Adipose tissue (tissue), 3 donors: Measurements from ENCODE around the gene CAST. TPM values are rescaled to one million over a fixed set of nuclear protein-coding genes. Genes with fewer than 3 reads are reported as not detected.

Source experiments
- H3K27ac ChIP-seq: one replicate; pipeline ENCODE4 v1.5.1; 2013; ENCODE audit warnings: low read depth, low read length
- WGBS, 3 donors: extraction: QIAGEN DNeasy Blood & Tissue Kit; methylation state at CpG; one replicate each; pipeline ENCODE4 v1.1.7; 2013; 5-methylcytosine and 5-hydroxymethylcytosine counted together
- polyA plus RNA-seq, 3 donors: library from polyadenylated mRNA; stranded (reverse); fragments of 200-250 nt; gene quantifications; one replicate each; pipeline ENCODE4 v1.2.3, GENCODE V29; 2013
- donor health status: healthy with polysubstance abuse.
- donor health status: Bipolar disorder and iron deficiency.
- donor health status: healthy.

Gene CAST
- polyA plus RNA-seq, 3 donors, result 45.3 to 178 (median 121) TPM

DNA sequence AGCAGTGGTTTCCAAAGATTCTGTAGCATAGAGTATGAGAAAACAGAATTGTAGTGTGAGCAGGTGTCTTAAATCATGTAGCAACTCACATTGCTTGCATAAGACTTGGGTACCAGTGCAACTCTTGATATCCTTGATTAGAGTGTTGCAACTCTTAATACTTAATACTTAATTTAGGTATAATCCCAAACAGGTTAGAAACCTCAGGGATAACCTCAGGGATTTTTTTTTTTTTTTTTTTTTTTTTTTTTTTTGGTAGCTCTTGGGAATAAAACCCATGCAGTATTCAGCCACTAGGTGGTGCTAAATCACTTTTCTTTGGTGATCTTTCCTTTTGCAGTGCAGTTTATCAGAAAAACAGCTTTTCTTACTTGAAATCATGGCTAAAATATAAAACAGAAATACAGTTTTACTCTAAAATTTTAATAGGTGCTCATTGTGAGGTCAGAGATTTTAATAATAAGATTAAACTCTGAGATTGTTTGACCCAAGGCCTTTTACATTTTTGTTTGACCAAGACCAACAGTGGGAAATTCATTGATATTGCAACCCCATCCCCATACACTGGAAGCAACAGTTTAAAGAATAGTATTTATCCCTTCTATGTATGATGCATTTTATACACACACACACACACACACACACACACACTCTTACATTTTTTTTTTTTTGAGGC is 90.3 kb downstream of the CAST start:
- H3K27ac ChIP-seq, result no peak overlapping the region

DNA sequence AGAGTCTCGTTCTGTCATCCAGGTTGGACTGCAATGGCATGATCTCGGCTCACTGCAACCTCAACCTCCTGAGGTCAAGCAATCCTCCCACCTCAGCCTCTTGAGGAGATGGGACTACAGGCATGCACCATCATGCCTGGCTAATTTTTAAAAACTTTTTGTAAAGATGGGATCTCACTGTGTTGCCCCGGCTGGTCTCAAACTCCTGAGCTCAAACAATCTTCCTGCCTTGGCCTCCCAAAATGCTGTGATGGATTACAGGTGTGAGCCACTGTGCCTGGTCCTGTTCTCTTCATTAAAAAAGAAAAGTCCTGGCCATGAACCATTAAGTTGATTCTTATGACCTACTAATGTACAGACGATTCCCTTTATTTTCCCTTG is 90.8 kb downstream of the CAST start:
- H3K27ac ChIP-seq, result no peak overlapping the region
- WGBS, 3 donors, result 93 to 98% (median 97%) methylated on average over 4 of the region's 4 CpGs

DNA sequence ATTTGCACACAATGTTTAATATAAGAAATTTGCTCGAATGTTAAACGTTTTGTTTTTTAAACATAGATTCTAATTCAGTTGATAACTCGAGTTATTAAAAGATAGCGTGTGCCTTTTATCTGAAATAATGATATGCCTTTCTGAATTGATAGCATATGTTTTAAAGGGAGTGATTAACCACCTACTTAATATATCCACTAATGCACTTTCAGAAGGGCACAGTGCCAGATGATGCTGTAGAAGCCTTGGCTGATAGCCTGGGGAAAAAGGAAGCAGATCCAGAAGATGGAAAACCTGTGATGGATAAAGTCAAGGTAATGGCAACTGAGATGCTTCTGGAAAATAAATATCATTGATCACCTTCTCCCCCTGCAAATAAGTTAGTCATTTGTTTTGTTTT is 91.7 kb downstream of the CAST start:
- 50 to 65% (median 51%) methylated on average over 4 of the region's 4 CpGs for WGBS, 3 donors
- H3K27ac ChIP-seq, result no peak overlapping the region

DNA sequence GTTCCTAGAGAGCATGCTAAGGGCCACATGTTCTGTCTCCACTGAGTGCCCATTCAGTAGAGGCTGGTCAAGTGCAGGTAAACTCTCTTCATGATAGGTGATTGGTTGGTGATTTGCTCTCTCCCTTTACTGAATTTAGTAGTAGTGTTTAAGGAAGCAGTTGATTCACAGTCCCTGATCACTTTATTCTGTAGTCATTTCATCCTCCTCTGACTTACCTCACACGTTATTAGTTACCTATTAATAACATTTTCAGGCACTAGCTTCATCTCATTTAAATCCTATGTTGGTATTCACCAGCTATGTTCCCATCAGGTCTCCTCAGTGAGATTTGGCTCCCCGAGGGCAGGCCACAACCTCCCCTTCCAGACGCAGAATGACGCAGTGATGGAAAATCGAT is 93.7 kb downstream of the CAST start:
- H3K27ac ChIP-seq, result no peak overlapping the region
- 74 to 94% (median 83%) methylated on average over 5 of the region's 5 CpGs for WGBS, 3 donors

DNA sequence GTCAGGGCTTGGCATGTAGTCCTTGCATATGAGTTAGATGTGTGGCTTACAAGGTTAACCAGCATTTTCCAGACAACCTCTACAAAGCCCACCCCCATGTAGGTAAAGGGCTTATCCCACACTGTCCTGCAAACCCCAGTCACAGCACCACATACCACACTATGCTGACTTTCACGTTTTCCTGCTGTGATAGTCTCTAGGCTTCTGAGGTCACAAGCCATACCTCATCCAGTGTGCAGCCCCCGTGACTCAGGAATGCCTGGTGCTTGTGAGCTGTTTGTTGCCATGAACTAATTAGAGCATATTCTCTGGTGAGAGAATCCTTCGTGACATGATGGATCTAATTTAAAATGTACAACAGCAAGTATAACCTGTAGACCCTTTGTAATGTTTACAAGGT is 94.8 kb downstream of the CAST start:
- WGBS, 3 donors, result 61 to 78% (median 72%) methylated on average over 3 of the region's 3 CpGs
- H3K27ac ChIP-seq, result no peak overlapping the region

DNA sequence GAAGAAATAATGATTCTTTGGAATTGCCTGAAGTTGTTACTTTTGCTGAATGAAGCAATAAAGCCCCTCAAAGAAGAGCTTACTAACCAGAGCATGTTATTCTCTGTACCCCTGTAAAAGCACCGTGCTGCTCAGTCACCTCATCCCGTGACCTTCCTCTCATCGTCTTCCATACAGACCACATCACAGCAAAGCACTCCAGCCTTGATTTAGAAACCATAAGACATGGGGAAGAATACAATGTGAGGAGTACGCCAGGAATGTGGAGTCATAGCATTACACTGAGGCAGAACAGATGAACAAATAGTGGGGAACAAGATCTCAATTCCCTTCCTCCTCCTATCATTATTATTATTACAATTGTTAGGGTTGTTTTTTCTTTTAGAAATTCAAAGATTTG is 96.4 kb downstream of the CAST start:
- WGBS, 3 donors, result 83 to 91% (median 84%) methylated on average over 4 of the region's 4 CpGs
- H3K27ac ChIP-seq, result no peak overlapping the region

DNA sequence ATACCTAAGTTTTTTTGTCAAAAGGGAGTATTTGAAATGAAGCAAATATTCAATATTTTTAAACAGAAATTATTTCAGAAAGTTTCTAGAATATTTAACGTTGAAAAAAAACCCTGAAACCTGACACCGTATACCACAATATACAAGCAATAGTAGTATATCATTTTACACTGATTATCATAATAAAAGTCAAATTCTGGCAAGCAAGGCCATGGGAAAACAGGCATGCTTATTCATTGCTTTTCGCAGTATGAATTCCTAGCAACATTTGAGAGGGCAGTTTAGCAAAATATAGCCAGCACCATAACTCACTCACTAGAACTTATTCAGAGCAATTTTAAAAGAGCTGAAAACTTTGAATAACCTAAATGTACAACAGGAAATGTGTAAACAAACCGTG is 99.4 kb downstream of the CAST start:
- no peak overlapping the region for H3K27ac ChIP-seq
- WGBS, 3 donors, result 44 to 79% (median 70%) methylated on average over 4 of the region's 4 CpGs

DNA sequence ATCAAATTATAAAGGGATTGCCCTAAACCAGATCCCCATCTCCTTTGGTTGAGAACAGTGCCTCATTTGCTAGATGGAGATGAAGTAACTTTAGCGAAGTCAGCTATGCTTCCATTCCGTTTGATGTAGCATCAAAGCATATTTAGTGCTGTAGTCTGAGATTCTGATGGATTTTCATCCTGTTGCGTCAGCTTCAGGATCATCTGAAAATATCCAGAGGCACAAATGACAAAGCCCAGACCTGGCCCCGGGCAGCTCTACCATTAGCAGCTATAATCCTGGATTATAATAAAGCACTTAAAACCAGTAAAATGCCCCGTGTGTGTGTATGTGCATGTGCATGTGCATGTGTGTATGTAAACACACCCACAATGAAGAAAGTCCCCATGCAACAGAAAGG is 100.8 kb downstream of the CAST start:
- H3K27ac ChIP-seq, result no peak overlapping the region
- 72 to 82% (median 75%) methylated on average over 5 of the region's 5 CpGs for whole genome bisulfite sequencing, 3 donors

DNA sequence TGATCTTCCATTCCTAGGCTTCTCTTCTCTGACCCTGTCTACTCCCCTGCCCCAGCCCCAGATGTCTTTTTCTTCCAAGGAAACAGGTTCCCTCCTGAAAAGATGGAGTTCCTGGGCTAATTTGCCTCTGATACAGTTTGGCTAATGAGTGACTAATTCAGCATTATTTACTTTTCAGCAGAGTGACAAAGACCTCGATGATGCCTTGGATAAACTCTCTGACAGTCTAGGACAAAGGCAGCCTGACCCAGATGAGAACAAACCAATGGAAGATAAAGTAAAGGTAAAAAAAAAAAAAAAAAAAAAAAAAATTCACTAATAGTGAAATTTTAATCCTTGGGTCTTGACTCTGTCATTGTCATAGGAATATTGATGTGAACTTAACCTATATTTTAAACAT is 102.9 kb downstream of the CAST start:
- H3K27ac ChIP-seq, result no peak overlapping the region
- 39 to 91% (median 87%) methylated on average over 1 of the region's 1 CpG for WGBS, 3 donors

DNA sequence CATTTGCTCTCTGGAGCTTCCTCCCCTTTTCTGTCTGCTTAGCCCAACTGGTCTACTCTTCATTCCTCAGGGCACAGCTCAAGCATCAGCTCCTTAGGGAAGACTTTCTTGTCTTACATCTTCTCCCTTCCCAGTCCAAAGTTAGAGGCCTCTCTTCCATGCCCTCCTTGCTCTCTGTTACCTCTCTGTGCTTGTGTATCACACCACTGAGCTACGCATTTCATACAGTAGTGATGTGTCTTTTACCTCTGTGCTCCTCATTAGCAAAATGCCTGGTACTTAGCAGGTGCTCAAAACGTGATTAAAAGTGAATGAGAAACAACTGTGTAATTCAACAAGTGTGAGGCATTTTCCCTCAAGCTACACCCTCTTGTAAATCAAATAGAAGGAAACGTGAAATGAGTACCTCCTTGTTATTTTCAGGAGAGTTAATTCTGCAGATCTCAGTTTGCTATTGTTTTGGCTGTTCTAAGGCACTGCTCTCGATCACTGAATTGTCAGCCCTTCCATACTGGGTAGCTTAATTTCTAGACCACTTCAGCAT is 106.6 kb downstream of the CAST start:
- H3K27ac ChIP-seq, result no peak overlapping the region
- WGBS, 3 donors, result 82 to 83% (median 83%) methylated on average over 4 of the region's 4 CpGs

DNA sequence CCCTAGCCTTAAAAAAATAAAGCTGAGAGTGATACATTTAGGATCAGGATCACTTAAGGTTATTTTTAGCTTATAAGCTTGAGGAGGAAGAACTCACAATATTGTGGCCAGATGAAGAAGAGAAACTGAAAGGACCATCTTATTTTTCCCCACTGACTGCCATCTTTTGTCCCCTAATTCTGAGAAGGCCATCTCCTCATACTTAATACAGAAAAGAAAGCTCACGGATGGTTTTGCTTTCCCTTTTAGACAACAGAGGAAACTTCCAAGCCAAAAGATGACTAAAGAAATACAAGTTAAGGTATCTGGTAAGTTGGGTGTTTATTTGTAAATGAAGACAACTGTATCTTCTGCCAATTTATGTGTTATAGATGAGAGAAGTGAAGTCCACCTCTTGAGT is 109.2 kb downstream of the CAST start:
- H3K27ac ChIP-seq, result no peak overlapping the region
- 70 to 90% (median 82%) methylated on average over 1 of the region's 1 CpG for WGBS, 3 donors

DNA sequence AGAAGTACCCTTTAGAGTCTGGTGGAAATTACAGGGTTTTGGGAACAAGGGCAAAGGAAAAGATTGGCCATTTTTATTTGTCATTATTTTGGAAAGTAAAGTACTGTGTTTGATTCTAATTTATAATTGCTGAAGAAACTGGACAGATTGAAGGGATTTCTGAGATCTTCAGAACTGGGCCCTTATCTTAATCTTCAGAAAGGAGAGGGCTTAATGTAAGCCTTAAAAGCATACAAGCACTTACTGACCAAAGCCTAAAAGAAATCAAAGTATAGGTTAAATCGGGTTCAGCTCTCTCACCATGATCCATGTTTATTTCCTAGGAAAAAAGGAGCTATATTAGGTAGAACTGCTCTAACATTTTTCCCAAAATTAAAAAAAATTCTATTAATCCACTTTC is 109.9 kb downstream of the CAST start:
- no peak overlapping the region for H3K27ac ChIP-seq
- 76 to 86% (median 79%) methylated on average over 1 of the region's 1 CpG for WGBS, 3 donors

DNA sequence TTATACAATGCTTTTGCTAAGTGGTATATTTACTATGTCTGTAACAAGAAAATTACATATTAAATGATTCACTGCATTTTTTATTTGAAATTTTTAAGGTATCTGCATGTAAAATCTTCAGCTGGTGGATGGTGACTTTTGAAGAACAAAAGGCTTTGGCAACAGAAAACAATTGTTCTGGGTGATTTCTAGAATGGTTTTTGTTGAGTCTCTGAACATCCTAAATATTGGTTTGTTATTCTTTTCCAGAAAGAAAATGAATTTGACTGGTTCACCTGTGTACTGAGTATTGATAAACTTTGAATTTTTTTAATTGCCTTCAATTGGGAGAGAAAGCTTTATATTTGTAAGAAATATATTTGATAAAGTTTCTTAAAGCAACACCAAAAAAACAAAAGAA is 110.4 kb downstream of the CAST start:
- H3K27ac ChIP-seq, result no peak overlapping the region

DNA sequence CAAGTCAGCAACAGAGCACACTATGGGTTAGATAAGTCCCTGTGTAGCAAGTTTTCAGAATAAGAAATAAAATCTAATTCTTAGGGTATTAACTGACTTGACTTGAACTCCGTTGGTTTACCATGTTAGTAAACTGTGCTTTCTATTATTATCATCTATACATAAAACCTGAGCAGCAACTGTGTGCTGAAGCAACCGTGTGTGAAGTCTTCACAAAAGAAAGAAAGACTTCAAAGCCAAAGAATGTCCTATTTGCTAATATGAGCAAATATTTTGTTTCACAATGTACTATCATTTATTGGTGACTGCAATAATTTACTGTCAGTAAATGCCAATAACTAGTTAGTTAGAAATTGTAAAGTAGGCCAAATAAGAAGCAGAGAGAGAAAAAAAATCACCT is 112.9 kb downstream of the CAST start:
- H3K27ac ChIP-seq, result no peak overlapping the region
- 76 to 85% (median 80%) methylated on average over 2 of the region's 2 CpGs for WGBS, 3 donors

DNA sequence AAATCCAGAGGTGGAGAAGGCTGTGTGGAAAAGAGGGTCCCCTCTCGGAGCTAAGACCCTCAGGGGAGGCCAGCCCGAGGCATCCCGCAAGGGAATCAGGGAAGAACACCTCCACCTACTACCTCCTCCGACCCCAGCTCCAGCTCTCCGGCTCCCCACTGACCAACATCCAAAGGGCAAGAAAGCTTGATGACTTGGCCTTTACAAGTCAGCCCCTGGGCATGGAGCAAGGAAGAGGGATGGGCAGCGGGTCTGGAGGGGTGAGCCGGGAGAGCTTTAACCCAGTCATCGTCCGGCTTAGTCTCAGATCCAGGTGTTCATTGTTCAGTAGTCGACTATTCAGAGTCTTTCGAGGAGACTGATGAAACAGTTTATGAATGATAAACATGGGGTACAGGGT is 113.5 kb downstream of the CAST start:
- 93 to 99% (median 96%) methylated on average over 11 of the region's 11 CpGs for WGBS, 3 donors
- no peak overlapping the region for H3K27ac ChIP-seq

DNA sequence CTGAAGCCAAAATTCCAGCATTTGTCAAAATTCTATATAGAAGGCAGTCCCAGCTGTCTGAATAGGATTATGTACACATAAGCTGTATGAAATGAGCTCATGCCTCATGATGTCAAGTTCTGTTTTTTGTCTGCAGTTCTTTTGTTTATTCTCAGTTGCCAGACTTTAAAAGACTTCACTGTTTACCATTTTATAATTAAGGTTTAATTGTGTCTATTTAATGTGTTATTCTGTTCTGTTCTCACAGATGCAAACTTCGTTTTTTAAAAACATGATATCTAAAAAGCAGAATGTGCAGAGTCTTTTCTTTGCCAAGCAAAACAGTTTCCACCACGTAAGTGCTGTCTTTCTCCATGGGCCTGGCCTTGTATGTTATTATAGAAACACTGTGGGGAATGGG is 114.4 kb downstream of the CAST start:
- WGBS, 3 donors, result 59 to 79% (median 77%) methylated on average over 2 of the region's 2 CpGs
- no peak overlapping the region for H3K27ac ChIP-seq

DNA sequence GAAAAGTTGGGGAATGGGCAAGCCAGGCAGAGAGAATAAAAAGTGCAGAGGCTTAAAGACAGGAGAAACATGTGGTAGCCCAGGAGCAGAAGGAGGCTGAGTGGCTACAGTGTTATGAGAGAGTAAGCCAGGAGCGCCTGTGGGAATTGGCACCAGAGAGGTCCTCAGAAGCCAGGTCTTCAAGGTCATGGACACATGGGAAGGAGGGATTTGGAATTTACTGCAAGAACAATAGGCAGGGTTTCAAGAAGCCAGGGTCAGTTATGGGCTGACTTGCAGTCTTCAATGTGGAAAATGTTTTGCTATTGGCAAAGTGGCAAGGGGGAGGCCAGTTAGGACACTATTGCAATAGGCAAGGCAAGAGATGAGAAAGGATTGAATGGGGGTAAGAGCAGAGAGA is 116.2 kb downstream of the CAST start:
- H3K27ac ChIP-seq, result no peak overlapping the region
- WGBS, 3 donors, result 60 to 75% (median 73%) methylated on average over 1 of the region's 1 CpG

DNA sequence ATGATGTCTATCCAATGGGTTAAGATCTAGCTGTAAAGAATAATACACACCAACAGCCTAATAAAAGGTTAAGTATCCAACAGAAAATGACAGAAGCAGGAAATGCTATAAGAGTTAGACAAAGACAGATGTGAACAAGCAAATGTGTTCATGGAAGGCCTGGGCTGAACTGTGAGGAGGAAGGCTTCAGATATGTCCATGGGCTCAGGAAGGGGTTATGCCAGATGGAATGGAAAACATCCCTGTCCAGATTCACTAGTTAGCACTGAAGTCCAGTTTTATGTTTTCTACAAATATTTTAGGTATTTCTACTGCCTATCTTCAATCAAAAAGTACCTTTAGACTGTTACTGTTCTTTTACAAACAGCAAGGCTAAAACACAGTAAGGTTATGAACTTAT is 118.5 kb downstream of the CAST start:
- no peak overlapping the region for H3K27ac ChIP-seq

DNA sequence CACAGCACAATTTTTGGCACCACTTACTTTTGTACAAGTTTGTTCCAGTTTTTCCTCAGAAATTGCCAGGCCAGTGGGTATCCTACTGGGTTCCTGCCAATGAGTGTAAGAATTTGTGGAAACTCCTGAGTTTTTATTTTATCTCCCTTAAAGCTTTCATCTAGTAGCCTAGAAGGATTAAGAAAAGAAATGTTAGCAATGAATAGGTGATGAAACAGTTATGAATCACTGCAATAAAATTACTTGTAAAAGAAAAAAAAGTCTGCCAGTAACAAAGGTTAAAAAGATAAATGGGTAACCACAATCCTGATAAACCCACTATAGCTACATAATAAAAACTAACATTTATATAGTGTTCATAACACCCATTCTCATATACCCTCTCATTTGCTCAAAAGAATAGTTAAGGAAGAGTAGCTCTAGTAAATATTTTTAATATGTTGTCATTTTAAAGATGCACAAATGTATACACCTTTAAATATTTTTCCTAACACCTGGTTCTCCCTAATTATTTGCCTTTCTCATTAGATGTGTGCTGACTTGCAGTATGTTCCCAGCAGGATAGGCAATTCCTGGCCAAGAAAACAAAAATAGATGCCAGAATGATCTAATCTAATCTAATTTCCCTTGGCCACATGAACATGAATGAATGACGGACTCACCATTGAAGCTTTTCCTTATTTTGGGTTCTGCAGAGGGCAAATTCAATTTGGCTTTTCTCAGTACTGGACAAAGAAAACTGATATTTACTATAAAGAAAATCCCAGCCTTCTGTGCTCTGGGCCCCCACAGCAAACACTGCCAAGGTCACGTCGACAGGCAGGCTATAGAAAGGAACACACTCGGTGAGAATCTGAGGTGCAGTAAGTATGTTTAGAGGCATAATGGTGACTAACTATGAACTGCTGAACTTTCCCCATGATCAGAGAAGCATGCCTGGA is 119.1 kb downstream of the CAST start:
- 37 to 78% (median 64%) methylated on average over 4 of the region's 4 CpGs for WGBS, 3 donors

DNA sequence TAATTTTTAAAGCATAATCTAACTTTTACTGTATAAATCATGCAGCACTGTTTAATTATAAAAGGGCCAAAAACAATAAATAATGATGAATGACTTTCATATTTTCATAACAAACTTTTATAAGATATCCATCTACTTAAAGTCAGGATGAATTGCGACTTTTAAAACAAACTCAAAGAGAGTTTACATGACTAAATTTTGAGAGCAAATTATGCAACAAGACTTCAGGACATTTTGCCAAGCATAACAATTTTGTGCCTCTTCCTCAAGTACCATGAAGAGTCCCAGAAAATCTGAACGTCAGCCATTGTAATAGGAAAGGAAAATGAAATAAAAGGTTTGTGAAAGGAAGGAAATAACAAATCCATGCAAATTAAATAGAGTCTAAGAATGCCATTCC is 121.2 kb downstream of the CAST start:
- WGBS, 3 donors, result 61 to 92% (median 75%) methylated on average over 2 of the region's 2 CpGs
- no peak overlapping the region for H3K27ac ChIP-seq

More for the DNA sequence above, 119.1 kb downstream of the CAST start:
- no peak overlapping the region for H3K27ac ChIP-seq
